ENCODE results near the gene PRLR. TPM values are rescaled to one million over a fixed set of nuclear protein-coding genes. Genes with fewer than 3 reads are reported as not detected.

The PRLR gene
- total RNA-seq, 1 donor from 2014 or later = 0.93 TPM

DNA sequence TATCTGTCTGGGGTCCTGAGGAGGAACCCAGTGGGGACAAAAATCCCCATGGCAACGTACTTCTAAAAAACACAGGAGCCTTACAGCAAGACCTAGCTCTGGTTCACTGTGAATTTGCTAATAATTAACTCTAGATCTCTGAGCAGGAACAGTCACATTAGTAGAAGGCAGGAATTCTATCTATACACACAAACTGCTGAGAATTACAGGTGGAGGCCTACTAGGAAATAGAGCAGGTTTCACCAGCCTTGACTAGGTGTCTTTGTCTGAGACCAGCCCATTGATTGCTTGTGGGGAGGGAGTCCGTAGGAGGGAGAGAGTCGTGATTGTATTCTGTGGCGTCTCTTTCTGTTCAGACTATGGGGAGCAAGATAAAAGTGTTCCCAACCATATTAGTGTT is 44.8 kb downstream of the PRLR start:
- Mint-ChIP-seq H3K9me3 (ENCODE audit: unreplicated experiment) (no peaks in the 10 kb centered on the region), H3K36me3 (ENCODE audit: low read depth, unreplicated experiment) (no peaks in the 10 kb centered on the region), H3K4me1 (ENCODE audit: low read depth, unreplicated experiment) (peaks cover 7% of the 10 kb centered on the region), H3K27me3 (ENCODE audit: low read depth, unreplicated experiment) (no peaks in the 10 kb centered on the region), H3K4me3 (ENCODE audit: unreplicated experiment) (no peak overlapping the region), H3K27ac (ENCODE audit: unreplicated experiment) (no peak overlapping the region)
- DNase-seq (ENCODE audit: low read depth) = no peak
- Histone ChIP-seq H3K9ac (ENCODE audit: low read length) (no peak overlapping the region), H3K27me3 (ENCODE audit: insufficient read depth, low read length) (peaks cover 10% of the 10 kb centered on the region), H3K4me3 (ENCODE audit: insufficient read depth, low read depth, low read length) (no peak overlapping the region), H3K4me2 (ENCODE audit: low read length) (no peak overlapping the region), H3K9me3 (ENCODE audit: insufficient read depth, low read depth, low read length) (no peaks in the 10 kb centered on the region), H4K20me1 (ENCODE audit: insufficient read depth, low read length) (no peaks in the 10 kb centered on the region), H3K4me1 (ENCODE audit: insufficient read depth, low read length) (no peaks in the 10 kb centered on the region), H3K27ac (ENCODE audit: low read depth, low read length) (no peak overlapping the region), H3K36me3 (ENCODE audit: insufficient read depth, low read length) (no peaks in the 10 kb centered on the region), H2AFZ (ENCODE audit: low read depth, low read length) (no peak overlapping the region), H3K79me2 (ENCODE audit: insufficient read depth, low read length) (no peaks in the 10 kb centered on the region)
- FAIRE-seq = no peak
- TF ChIP-seq, protein P1, sequence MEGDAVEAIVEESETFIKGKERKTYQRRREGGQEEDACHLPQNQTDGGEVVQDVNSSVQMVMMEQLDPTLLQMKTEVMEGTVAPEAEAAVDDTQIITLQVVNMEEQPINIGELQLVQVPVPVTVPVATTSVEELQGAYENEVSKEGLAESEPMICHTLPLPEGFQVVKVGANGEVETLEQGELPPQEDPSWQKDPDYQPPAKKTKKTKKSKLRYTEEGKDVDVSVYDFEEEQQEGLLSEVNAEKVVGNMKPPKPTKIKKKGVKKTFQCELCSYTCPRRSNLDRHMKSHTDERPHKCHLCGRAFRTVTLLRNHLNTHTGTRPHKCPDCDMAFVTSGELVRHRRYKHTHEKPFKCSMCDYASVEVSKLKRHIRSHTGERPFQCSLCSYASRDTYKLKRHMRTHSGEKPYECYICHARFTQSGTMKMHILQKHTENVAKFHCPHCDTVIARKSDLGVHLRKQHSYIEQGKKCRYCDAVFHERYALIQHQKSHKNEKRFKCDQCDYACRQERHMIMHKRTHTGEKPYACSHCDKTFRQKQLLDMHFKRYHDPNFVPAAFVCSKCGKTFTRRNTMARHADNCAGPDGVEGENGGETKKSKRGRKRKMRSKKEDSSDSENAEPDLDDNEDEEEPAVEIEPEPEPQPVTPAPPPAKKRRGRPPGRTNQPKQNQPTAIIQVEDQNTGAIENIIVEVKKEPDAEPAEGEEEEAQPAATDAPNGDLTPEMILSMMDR (IDR thresholded peaks at IDR 0.05; ENCODE audit: insufficient read depth, low read depth, low read length) = no peak
- TF ChIP-seq EZH2 (IDR thresholded peaks at IDR 0.05; ENCODE audit: insufficient read depth, low read length) = no peak

DNA sequence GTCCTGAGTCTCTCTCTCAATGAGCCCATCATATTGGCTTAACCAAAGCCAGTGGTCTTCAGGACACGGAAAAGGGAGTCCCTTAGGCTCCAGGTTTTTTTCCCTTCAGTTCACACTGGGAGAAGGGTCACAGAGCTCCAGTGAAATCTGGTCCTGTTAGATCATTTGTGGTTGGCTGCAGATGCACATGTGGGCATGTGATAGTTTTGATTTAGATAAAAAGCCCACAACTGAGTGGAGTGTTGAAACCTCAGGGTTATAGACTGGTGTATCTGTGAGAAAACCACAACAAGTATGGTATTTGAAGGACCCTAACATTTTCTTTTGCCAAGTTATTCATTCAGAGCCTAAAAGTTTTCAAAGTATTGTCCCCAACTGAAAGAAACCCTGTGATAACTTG is 46.7 kb downstream of the PRLR start:
- peaks cover 7% of the 10 kb centered on the region for H3K4me1 Mint-ChIP-seq (ENCODE audit: low read depth, unreplicated experiment)
- no peaks in the 10 kb centered on the region for H3K79me2 ChIP-seq (ENCODE audit: insufficient read depth, low read length)
- FAIRE-seq = no peak
- no peak overlapping the region for H3K4me2 ChIP-seq (ENCODE audit: low read length)
- H4K20me1 ChIP-seq (ENCODE audit: insufficient read depth, low read length) = no peaks in the 10 kb centered on the region
- no peak overlapping the region for H3K27ac ChIP-seq (ENCODE audit: low read depth, low read length)
- no peak overlapping the region for H3K9ac ChIP-seq (ENCODE audit: low read length)
- H3K4me1 ChIP-seq (ENCODE audit: insufficient read depth, low read length) = no peaks in the 10 kb centered on the region
- H3K9me3 Mint-ChIP-seq (ENCODE audit: unreplicated experiment) = no peaks in the 10 kb centered on the region
- no peaks in the 10 kb centered on the region for H3K36me3 ChIP-seq (ENCODE audit: insufficient read depth, low read length)
- no peaks in the 10 kb centered on the region for H3K9me3 ChIP-seq (ENCODE audit: insufficient read depth, low read depth, low read length)
- peaks cover 5% of the 10 kb centered on the region for H3K27me3 ChIP-seq (ENCODE audit: insufficient read depth, low read length)
- no peak for TF ChIP-seq EZH2 (IDR thresholded peaks at IDR 0.05; ENCODE audit: insufficient read depth, low read length)
- TF ChIP-seq, protein P1 (IDR thresholded peaks at IDR 0.05; ENCODE audit: insufficient read depth, low read depth, low read length) = no peak
- no peaks in the 10 kb centered on the region for H3K36me3 Mint-ChIP-seq (ENCODE audit: low read depth, unreplicated experiment)
- H3K27me3 Mint-ChIP-seq (ENCODE audit: low read depth, unreplicated experiment) = no peaks in the 10 kb centered on the region
- DNase-seq (ENCODE audit: low read depth) = no peak
- no peak overlapping the region for H3K4me3 Mint-ChIP-seq (ENCODE audit: unreplicated experiment)
- H2AFZ ChIP-seq (ENCODE audit: low read depth, low read length) = no peak overlapping the region
- no peak overlapping the region for H3K4me3 ChIP-seq (ENCODE audit: insufficient read depth, low read depth, low read length)
- no peak overlapping the region for H3K27ac Mint-ChIP-seq (ENCODE audit: unreplicated experiment)

DNA sequence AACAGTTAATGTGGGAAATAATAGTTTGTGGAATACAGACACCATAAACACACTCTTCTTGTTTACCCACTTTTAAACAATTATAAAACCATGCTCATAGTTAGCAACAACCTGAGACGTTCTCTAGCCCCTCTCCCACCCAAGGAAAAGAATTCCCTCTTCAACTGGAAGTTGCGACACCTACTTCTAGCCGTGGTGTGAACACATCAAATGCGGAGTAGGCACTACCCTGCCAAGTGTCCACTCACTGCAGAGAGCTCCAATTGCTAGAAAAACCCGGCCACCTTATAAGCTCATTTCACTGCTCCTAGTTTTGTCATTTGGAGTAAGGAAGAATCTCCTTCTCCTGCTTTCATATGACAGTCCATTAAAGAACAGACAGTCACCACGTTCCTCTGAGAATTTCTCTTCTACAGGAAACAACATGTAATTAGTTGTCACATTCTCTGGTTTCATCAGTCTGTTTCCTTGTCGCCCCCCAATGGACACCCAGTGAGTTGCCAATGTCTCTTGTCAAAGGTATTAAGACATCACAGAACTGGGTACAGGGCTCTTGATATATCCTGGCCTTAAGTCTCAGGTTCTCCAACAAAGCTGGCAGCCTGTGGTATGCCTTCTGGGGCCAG is 47.3 kb downstream of the PRLR start:
- DNase-seq (ENCODE audit: low read depth) (peak; percentile 20), FAIRE-seq (no peak)
- Histone ChIP-seq H3K79me2 (ENCODE audit: insufficient read depth, low read length) (no peaks in the 10 kb centered on the region), H2AFZ (ENCODE audit: low read depth, low read length) (no peak overlapping the region), H3K9me3 (ENCODE audit: insufficient read depth, low read depth, low read length) (no peaks in the 10 kb centered on the region), H3K27ac (ENCODE audit: low read depth, low read length) (no peak overlapping the region), H3K4me2 (ENCODE audit: low read length) (no peak overlapping the region), H3K9ac (ENCODE audit: low read length) (no peak overlapping the region), H3K4me1 (ENCODE audit: insufficient read depth, low read length) (no peaks in the 10 kb centered on the region), H4K20me1 (ENCODE audit: insufficient read depth, low read length) (no peaks in the 10 kb centered on the region), H3K27me3 (ENCODE audit: insufficient read depth, low read length) (peaks cover 3% of the 10 kb centered on the region), H3K4me3 (ENCODE audit: insufficient read depth, low read depth, low read length) (no peak overlapping the region), H3K36me3 (ENCODE audit: insufficient read depth, low read length) (no peaks in the 10 kb centered on the region)
- Mint-ChIP-seq H3K27ac (ENCODE audit: unreplicated experiment) (no peak overlapping the region), H3K27me3 (ENCODE audit: low read depth, unreplicated experiment) (no peaks in the 10 kb centered on the region), H3K9me3 (ENCODE audit: unreplicated experiment) (no peaks in the 10 kb centered on the region), H3K4me3 (ENCODE audit: unreplicated experiment) (no peak overlapping the region), H3K4me1 (ENCODE audit: low read depth, unreplicated experiment) (peaks cover 7% of the 10 kb centered on the region), H3K36me3 (ENCODE audit: low read depth, unreplicated experiment) (no peaks in the 10 kb centered on the region)
- TF ChIP-seq, protein P1 (IDR thresholded peaks at IDR 0.05; ENCODE audit: insufficient read depth, low read depth, low read length) = peak; percentile 68
- TF ChIP-seq EZH2 (IDR thresholded peaks at IDR 0.05; ENCODE audit: insufficient read depth, low read length) = no peak

All from astrocyte (in vitro differentiated cells and primary cell).